Immature natural killer cell (primary cell): Measurements from ENCODE around the gene MAGI1. TPM values are rescaled to one million over a fixed set of nuclear protein-coding genes. Genes with fewer than 3 reads are reported as not detected.
"Not testable (repeated sequence)": the region's sequence is repeated elsewhere in the genome, so short reads cannot be mapped to it uniquely, and the experiment has no call there.

Experiments
- DNase-seq, 3 donors: peaks; one replicate each; pipeline ENCODE4 v3.0.0; 2022; ENCODE audit warnings: mixed read lengths in 1 of 3
- H3K27ac Mint-ChIP-seq, 6 donors: one replicate each; pipeline ENCODE4 v1.8.0; 2020; ENCODE audit warnings: mixed read lengths in 6 of 6, mild to moderate bottlenecking in 5 of 6, inconsistent platforms in 4 of 6, moderate library complexity in 3 of 6
- H3K27me3 Mint-ChIP-seq, 3 donors: one replicate each; pipeline ENCODE4 v1.8.0; 2020 to 2021; ENCODE audit warnings: low read depth in 3 of 3, mild to moderate bottlenecking in 3 of 3, mixed read lengths in 3 of 3, moderate library complexity in 3 of 3, inconsistent platforms in 1 of 3
- H3K36me3 Mint-ChIP-seq, 3 donors: one replicate each; pipeline ENCODE4 v1.8.0; 2020; ENCODE audit warnings: mixed read lengths in 3 of 3, inconsistent platforms in 2 of 3, mild to moderate bottlenecking in 2 of 3
- H3K4me1 Mint-ChIP-seq, 2 donors: one replicate each; pipeline ENCODE4 v1.8.0; 2020; ENCODE audit warnings: inconsistent platforms in 2 of 2, mild to moderate bottlenecking in 2 of 2, mixed read lengths in 2 of 2, moderate library complexity in 1 of 2
- H3K4me3 Mint-ChIP-seq, 5 donors: one replicate each; pipeline ENCODE4 v1.8.0; 2020; ENCODE audit warnings: mild to moderate bottlenecking in 5 of 5, mixed read lengths in 5 of 5, inconsistent platforms in 3 of 5, moderate library complexity in 3 of 5
- H3K9me3 Mint-ChIP-seq, 6 donors: one replicate each; pipeline ENCODE4 v1.8.0; 2020; ENCODE audit warnings: mild to moderate bottlenecking in 6 of 6, mixed read lengths in 6 of 6, inconsistent platforms in 4 of 6, moderate library complexity in 3 of 6
- polyA plus RNA-seq, 3 donors: library from polyadenylated mRNA; unstranded; fragments of 300-500 nt; fragmentation: Illumina TruSeq; gene quantifications; one replicate each; pipeline ENCODE4 v1.2.3, GENCODE V29; 2021

The MAGI1 gene
- polyA plus RNA-seq, 3 donors from 2014 or later = not detected

DNA sequence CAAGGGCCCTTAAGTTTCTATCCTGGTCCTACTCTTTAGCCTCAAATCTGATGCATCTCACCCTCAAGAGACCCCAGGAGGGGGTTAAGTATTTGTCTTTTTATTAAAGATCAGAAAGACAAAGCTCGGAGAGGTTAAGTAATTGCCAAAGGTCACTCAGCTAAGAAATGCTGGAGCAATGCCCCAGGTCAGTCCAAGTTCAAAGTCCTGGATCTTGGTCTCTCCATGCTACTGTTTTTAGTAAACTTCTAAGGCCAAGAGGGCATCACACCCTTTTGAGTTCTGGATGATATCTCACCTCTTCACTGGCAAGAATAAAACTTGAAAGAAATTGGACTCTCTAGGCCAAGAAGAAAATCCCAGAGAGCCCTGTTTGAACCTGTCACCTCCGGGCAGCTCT is 488.6 kb downstream of the MAGI1 start:
- Mint-ChIP-seq H3K36me3 (no peaks in the 10 kb centered on the region), H3K27me3 (peaks cover 0 to 3% (median 2%) of the 10 kb centered on the region in 3 donors), H3K9me3 (peaks cover 0 to 14% (median 3%) of the 10 kb centered on the region in 6 donors), H3K4me1 (no peaks in the 10 kb centered on the region), H3K27ac (no peak overlapping the region), H3K4me3 (no peak overlapping the region)
- no peak for DNase-seq

DNA sequence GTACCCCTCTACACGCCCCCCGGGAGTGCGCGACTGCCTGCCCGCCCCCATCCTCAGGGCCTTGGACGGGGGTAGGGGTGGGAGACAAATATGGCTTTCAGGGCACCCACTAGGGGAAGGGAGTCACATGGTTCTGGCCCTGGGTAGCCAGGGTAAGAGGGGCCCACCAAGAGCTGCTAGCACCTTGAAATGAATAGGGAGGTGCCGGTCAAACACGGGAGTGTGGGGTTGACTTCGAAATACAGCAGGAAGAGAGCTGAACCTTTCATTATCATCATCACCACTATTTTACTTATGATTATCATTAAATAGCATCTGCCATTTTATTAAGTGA is 489.1 kb downstream of the MAGI1 start:
- no peak overlapping the region for H3K27ac Mint-ChIP-seq
- no peak for DNase-seq
- H3K4me3 Mint-ChIP-seq = no peak overlapping the region
- no peaks in the 10 kb centered on the region for H3K36me3 Mint-ChIP-seq
- peaks cover 0 to 3% (median 2%) of the 10 kb centered on the region in 3 donors for H3K27me3 Mint-ChIP-seq
- peaks cover 0 to 13% (median 1%) of the 10 kb centered on the region in 6 donors for H3K9me3 Mint-ChIP-seq
- no peaks in the 10 kb centered on the region for H3K4me1 Mint-ChIP-seq

DNA sequence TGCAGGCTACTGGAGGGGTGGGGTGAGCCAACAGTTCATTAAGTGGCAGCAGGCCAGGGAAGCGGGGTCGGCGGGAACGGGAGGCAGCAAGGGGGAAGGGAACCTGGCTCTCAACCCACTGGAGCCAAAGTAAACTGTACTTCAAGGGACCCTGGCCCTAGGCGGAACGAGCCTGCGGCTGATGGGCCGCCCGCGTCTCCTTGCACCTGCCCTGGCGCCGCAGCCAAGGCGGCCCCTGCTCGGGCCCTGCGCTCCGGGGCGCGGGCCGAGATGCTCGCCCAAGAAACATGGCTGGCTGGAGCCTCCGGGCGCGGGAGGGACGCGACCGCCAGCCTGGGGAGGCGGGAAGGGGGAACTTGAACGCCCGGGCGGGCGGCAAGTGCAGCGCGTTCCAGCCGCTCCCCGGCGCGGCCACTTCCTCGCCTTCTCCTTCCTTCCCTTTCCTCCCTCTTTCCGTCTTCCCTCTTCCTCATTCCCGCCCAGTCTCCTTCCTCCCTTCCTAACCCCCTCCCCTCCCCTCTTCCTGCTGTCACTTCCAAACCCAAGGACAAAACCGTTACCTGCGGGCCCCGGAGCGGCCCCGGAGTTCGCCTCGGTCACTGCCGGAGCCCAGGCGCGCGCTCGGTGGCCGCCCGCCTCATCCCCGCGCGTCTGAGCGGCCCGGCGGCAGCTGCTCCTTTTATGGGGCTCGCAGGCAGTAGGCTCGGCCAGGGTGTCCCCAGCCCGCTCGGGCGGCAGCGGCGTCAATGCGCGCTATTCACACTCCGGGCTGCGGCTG is 489.7 kb downstream of the MAGI1 start:
- H3K4me3 Mint-ChIP-seq = no peak overlapping the region

DNA sequence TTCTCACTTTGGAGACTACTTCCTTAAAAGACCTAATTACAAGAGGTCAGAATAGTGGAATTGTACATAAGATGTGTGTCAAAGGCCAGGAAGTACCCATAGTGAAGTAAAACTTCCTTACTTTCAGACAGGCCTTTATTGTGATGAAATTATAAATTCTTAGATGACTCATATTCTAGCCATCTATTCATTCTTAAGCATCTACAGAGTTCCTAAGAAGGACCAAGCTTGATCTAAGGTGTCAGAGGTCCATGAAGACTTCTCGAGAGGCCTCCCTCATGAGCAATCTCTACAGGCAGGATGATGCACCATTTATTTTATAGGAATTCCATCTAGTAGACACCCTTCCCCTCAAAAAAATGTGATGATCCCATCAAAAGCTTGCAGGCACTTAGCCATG is 493.3 kb downstream of the MAGI1 start:
- H3K4me3 Mint-ChIP-seq = no peak overlapping the region
- H3K27ac Mint-ChIP-seq = no peak overlapping the region
- no peak for DNase-seq
- H3K36me3 Mint-ChIP-seq = no peaks in the 10 kb centered on the region
- peaks cover 1 to 17% (median 5%) of the 10 kb centered on the region in 6 donors for H3K9me3 Mint-ChIP-seq
- H3K27me3 Mint-ChIP-seq = peaks cover 0 to 3% (median 2%) of the 10 kb centered on the region in 3 donors
- H3K4me1 Mint-ChIP-seq = no peaks in the 10 kb centered on the region

More for the DNA sequence above, 489.7 kb downstream of the MAGI1 start:
- H3K27ac Mint-ChIP-seq = no peak overlapping the region
- no peaks in the 10 kb centered on the region for H3K4me1 Mint-ChIP-seq
- peaks cover 0 to 3% (median 2%) of the 10 kb centered on the region in 3 donors for H3K27me3 Mint-ChIP-seq
- no peak for DNase-seq
- H3K9me3 Mint-ChIP-seq = peaks cover 0 to 13% (median under 1%) of the 10 kb centered on the region in 6 donors
- no peaks in the 10 kb centered on the region for H3K36me3 Mint-ChIP-seq

DNA sequence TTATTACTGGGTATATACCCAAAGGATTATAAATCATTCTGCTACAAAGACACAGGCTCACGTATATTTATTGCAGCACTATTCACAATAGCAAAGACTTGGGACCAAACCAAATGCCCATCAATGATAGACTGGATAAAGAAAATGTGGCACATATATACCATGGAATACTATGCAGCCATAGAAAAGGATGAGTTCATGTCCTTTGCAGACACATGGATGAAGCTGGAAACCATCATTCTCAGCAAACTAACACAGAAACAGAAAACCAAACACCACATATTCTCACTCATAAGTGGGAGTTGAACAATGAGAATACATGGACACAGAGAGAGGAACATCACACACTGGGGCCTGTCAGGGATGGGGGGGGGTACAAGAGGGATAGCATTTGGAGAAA is 495.3 kb downstream of the MAGI1 start:
- not testable (repeated sequence) for H3K4me3 Mint-ChIP-seq, H3K27ac Mint-ChIP-seq, DNase-seq, H3K4me1 Mint-ChIP-seq, H3K27me3 Mint-ChIP-seq, H3K36me3 Mint-ChIP-seq, H3K9me3 Mint-ChIP-seq

DNA sequence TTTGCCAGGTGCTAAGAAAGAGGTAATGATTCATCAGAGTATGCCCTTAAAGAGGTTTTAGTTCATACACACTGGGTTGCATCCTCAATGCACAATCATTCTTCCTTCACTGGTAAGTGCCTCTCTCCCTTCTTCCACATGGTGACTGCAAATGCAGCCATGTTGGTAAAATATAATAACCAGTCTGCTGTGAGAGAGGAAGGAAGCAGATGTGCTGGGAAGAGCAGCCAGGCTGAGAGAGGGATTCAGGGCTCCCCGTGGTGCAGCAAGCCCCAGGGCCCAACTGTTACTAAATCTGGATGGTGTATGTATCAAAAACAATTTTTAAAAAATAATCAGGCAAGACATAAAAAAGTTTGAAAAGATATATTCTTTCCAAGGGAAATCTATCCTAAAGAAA is 498.1 kb downstream of the MAGI1 start:
- peaks cover 0 to 20% (median 4%) of the 10 kb centered on the region in 6 donors for H3K9me3 Mint-ChIP-seq
- H3K4me1 Mint-ChIP-seq = no peaks in the 10 kb centered on the region
- H3K4me3 Mint-ChIP-seq = no peak overlapping the region
- no peaks in the 10 kb centered on the region for H3K27me3 Mint-ChIP-seq
- no peak overlapping the region for H3K27ac Mint-ChIP-seq
- DNase-seq = no peak
- H3K36me3 Mint-ChIP-seq = no peaks in the 10 kb centered on the region

DNA sequence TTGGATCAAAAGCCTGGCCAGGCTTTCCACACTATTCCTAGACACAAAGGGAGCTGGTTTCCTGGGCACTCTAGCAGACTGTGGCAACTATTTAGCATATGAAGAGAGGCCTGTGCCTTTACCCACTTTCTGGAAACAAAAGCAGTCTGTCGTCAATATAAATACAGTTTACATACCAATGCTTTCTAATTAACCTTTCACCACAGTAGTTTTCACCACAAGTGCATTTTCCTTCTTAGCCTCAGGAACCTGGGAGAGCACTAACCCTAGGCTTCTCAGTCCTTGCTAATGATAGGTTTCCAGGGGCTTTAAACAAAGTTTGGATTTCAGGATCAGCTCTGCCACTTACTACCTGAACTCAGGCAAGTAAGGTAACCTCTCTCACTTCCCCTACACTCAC is 499.1 kb downstream of the MAGI1 start:
- H3K4me3 Mint-ChIP-seq = no peak overlapping the region
- no peak overlapping the region for H3K27ac Mint-ChIP-seq
- H3K36me3 Mint-ChIP-seq = no peaks in the 10 kb centered on the region
- H3K27me3 Mint-ChIP-seq = peaks cover 0 to under 1% (median 0%) of the 10 kb centered on the region in 3 donors
- H3K9me3 Mint-ChIP-seq = peaks cover 0 to 20% (median 4%) of the 10 kb centered on the region in 6 donors
- no peaks in the 10 kb centered on the region for H3K4me1 Mint-ChIP-seq
- DNase-seq = no peak

DNA sequence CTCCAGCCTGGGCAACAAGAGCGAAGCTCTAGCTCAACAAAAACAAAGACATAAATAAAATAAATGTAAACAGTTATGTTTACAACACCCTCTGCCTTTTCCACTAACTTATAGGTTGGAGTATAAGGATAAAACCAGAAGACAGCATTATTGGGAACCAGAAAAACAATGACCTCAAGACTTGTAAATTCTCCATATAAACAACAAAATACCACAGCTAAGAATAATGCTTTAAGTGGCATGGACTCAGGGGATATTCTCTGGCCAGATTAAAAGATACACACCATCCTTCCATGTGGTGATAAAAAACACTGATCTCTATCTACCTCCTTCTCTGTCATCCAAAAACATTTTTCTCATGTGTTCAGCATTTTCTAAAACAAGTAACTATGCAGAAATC is 500.6 kb downstream of the MAGI1 start:
- peaks cover 0 to 20% (median 5%) of the 10 kb centered on the region in 6 donors for H3K9me3 Mint-ChIP-seq
- no peak overlapping the region for H3K27ac Mint-ChIP-seq
- DNase-seq = no peak
- H3K27me3 Mint-ChIP-seq = peaks cover 0 to 3% (median 0%) of the 10 kb centered on the region in 3 donors
- H3K4me1 Mint-ChIP-seq = no peaks in the 10 kb centered on the region
- no peaks in the 10 kb centered on the region for H3K36me3 Mint-ChIP-seq
- H3K4me3 Mint-ChIP-seq = no peak overlapping the region

DNA sequence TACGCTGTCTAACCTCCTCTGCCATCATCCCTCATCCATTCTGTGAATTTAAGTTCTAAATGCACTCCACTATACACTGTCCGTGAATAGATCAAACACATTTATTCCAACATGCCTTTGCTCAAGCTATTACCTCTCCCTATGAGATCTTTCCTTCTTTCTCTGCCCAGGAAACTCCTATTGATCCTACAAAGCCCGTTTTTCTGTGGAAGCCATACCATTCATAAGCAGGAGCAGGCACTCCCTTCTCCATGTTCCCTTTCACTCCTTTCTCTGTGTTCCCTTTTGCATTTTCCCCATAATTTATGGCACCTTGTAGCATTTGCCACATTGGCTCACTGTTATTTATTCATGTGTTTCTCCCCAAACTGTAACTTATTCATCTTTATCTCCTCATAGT is 501.6 kb downstream of the MAGI1 start:
- DNase-seq = no peak
- no peaks in the 10 kb centered on the region for H3K36me3 Mint-ChIP-seq
- peaks cover 0 to 20% (median 5%) of the 10 kb centered on the region in 6 donors for H3K9me3 Mint-ChIP-seq
- H3K27ac Mint-ChIP-seq = no peak overlapping the region
- no peaks in the 10 kb centered on the region for H3K4me1 Mint-ChIP-seq
- H3K4me3 Mint-ChIP-seq = no peak overlapping the region
- peaks cover 0 to 3% (median 0%) of the 10 kb centered on the region in 3 donors for H3K27me3 Mint-ChIP-seq

DNA sequence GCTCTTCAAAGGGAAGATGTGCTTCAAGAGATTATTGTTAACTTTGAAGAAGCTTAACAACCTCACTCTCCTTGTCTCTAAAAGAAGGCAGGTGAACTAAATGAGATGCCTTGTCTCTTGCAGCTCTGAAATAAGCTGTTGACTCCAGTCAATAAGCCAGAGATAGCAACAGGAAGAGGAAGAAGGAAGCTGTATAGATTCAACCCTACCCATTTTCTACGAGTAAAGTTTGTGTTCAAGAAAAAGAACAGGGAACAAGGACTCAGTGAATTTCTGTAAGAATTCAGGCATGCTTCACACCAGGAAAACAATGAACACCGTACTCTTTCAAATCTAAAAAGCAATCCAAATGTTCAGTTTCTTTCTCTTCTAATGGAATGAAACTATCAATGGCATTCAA is 503.5 kb downstream of the MAGI1 start:
- Mint-ChIP-seq H3K9me3 (peaks cover 0 to 11% (median 3%) of the 10 kb centered on the region in 6 donors), H3K27me3 (peaks cover 0 to 3% (median 2%) of the 10 kb centered on the region in 3 donors), H3K4me3 (no peak overlapping the region), H3K36me3 (no peaks in the 10 kb centered on the region), H3K4me1 (no peaks in the 10 kb centered on the region), H3K27ac (no peak overlapping the region)
- DNase-seq = no peak

DNA sequence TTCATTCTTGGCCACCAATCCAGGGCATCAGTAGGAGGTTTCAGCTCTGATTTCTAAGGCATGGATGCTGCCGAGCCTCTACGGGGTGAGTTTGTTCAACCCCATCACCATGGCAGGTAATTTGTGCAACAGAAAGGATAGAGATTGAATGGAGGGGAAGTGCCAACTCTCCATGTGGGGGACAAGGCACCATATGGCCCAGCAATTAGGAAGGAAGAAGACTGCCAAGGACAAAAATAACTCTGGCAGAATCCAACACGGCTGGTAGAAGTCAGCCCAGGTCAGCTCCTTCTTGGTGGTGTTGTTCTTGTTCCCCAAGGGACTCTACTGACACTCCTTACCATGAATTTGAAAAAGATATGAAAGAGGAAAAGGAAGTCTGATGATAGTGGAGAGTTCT is 503.9 kb downstream of the MAGI1 start:
- Mint-ChIP-seq H3K9me3 (peaks cover 0 to 11% (median 3%) of the 10 kb centered on the region in 6 donors), H3K4me1 (no peaks in the 10 kb centered on the region), H3K36me3 (no peaks in the 10 kb centered on the region), H3K27me3 (peaks cover 0 to 3% (median 2%) of the 10 kb centered on the region in 3 donors), H3K27ac (no peak overlapping the region), H3K4me3 (no peak overlapping the region)
- no peak for DNase-seq

DNA sequence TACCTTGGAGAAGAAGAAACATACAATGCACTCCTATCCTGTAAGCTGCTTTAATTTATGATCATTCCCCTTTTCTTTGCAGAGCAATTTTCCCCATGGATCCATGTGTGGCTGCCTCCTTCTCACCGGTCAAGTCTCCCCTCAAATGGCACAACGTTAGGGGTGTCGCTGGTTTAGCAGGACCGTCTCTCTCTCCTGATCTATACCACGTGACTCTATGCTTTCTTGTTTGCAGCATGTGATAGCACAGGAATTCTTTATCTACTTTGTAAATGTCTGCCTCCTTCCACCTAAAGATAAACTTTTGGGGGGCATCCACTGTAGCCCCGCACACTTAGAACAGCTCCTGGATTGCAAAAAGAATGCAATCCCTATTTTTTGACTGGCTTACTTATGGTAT is 506.0 kb downstream of the MAGI1 start:
- DNase-seq = no peak
- Mint-ChIP-seq H3K27ac (no peak overlapping the region), H3K27me3 (peaks cover 0 to 3% (median 2%) of the 10 kb centered on the region in 3 donors), H3K36me3 (no peaks in the 10 kb centered on the region), H3K4me3 (no peak overlapping the region), H3K4me1 (no peaks in the 10 kb centered on the region), H3K9me3 (peaks cover 2 to 17% (median 7%) of the 10 kb centered on the region in 6 donors)

DNA sequence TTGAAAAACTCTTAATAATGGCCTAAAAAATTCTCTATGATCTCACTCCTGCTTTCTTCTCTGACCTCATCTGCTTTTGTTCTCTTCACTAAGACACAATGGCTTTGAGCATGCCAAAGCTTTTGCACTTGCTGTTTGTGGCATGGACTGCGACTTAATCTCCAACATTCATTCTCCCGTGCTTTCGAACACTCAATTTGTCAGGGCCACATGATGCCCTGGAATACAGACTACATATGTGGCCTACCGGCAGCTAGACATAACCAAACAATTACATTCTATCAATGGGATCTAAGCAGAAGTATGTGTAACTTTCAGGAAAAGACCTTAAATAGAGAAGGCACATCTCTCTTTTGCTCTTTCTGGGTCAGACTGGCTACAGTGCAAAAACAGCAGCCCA is 506.5 kb downstream of the MAGI1 start:
- no peak for DNase-seq
- Mint-ChIP-seq H3K4me1 (no peaks in the 10 kb centered on the region), H3K27me3 (peaks cover 0 to 3% (median 2%) of the 10 kb centered on the region in 3 donors), H3K4me3 (no peak overlapping the region), H3K27ac (no peak overlapping the region), H3K9me3 (peaks cover 2 to 15% (median 7%) of the 10 kb centered on the region in 6 donors), H3K36me3 (no peaks in the 10 kb centered on the region)

DNA sequence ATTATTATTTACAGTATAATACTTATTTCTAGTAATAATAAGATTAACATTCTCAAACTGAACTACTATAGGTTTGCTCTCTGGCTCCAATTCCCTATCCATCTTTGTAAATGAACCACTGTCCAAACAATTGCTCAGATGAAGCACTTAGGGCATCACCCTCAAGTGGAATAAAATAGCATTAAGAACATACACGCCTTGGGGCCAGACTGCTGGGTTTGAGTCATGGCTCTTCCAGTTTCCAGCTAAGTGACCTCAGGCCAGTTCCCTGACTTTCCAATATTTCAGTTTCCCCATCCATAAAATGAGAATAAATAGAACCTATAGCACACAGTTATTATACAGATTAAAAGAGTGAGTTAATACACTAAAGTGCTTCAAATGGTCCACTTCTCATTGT is 507.2 kb downstream of the MAGI1 start:
- H3K4me3 Mint-ChIP-seq = no peak overlapping the region
- H3K9me3 Mint-ChIP-seq = peaks cover 0 to 9% (median 7%) of the 10 kb centered on the region in 6 donors
- no peaks in the 10 kb centered on the region for H3K4me1 Mint-ChIP-seq
- DNase-seq = no peak
- H3K36me3 Mint-ChIP-seq = no peaks in the 10 kb centered on the region
- H3K27ac Mint-ChIP-seq = no peak overlapping the region
- H3K27me3 Mint-ChIP-seq = peaks cover 0 to 3% (median 2%) of the 10 kb centered on the region in 3 donors

DNA sequence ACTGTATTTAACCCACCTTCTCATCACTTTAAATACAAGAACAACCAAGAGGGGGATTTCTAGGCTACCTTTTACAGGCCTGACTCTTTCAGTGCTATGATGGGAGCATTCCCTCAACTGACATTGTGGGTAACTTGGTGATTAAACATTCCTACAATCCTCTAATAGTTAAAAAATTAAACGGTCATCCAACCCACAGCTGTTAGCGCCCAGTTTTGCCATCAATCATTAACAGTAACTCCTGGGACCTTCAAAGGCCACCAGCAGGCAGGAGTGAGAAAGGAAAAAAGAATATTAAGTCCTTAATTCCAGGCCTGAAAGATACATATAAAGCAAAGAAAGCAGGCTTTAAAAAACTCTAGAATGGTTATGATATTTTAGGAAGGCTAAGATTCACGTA is 512.1 kb downstream of the MAGI1 start:
- DNase-seq = no peak
- Mint-ChIP-seq H3K27ac (no peak overlapping the region), H3K9me3 (peaks cover 0 to 13% (median 6%) of the 10 kb centered on the region in 6 donors), H3K4me1 (no peaks in the 10 kb centered on the region), H3K4me3 (no peak overlapping the region), H3K36me3 (no peaks in the 10 kb centered on the region), H3K27me3 (no peaks in the 10 kb centered on the region)
